Activated CD4-positive, alpha-beta T cell treated with anti-CD3 and anti-CD28 coated beads, Interleukin-2, amount 50 U/mL, for 4 hours (primary cell): ENCODE data around the gene BRWD1.

Experiments used
- DNase-seq, 2 experiments: peaks; one replicate each; pipeline ENCODE4 v3.0.0-alpha.2; 2020

Gene BRWD1

GRCh38 chr21:39193380-39193779 is 120.1 kb downstream of the BRWD1 start:
- no peak for DNase-seq

- no peak for DNase-seq
Measured at GRCh38 chr21:39189857-39190604, 123.4 kb downstream of the BRWD1 start.

GRCh38 chr21:39188521-39189139 is 124.8 kb downstream of the BRWD1 start:
- no peak for DNase-seq

GRCh38 chr21:39187141-39187540 is 126.3 kb downstream of the BRWD1 start:
- DNase-seq, result no peak

- no peak for DNase-seq
Measured at GRCh38 chr21:39186676-39187075, 126.8 kb downstream of the BRWD1 start.

GRCh38 chr21:39185157-39185556 is 128.3 kb downstream of the BRWD1 start:
- no peak for DNase-seq

GRCh38 chr21:39184050-39184980 is 129.1 kb downstream of the BRWD1 start:
- DNase-seq, result no peak

GRCh38 chr21:39183272-39184049 is 130.0 kb downstream of the BRWD1 start, which contains the start of gene PSMG1:
TSS of gene PSMG1 (minus strand) at chr21:39183451. CDS start at chr21:39183385, 66 bp downstream.
- DNase-seq, result peak; percentile 90 to 92

GRCh38 chr21:39182484-39183271 is 130.8 kb downstream of the BRWD1 start:
- DNase-seq, result no peak

GRCh38 chr21:39182016-39182415 is 131.4 kb downstream of the BRWD1 start:
- DNase-seq, result no peak

- no peak for DNase-seq
Measured at GRCh38 chr21:39181205-39181818, 132.1 kb downstream of the BRWD1 start.

GRCh38 chr21:39180429-39181019 is 132.9 kb downstream of the BRWD1 start:
- DNase-seq, result no peak

GRCh38 chr21:39178421-39178820 is 135.0 kb downstream of the BRWD1 start:
- no peak for DNase-seq

- DNase-seq, result no peak
Measured at GRCh38 chr21:39176271-39176709, 137.1 kb downstream of the BRWD1 start.

- DNase-seq, result no peak
Measured at GRCh38 chr21:39175665-39176064, 137.8 kb downstream of the BRWD1 start.

GRCh38 chr21:39175154-39175553 is 138.3 kb downstream of the BRWD1 start:
- DNase-seq, result no peak

GRCh38 chr21:39173716-39174680 is 139.4 kb downstream of the BRWD1 start:
- no peak for DNase-seq

GRCh38 chr21:39169906-39170305 is 143.5 kb downstream of the BRWD1 start:
- no peak for DNase-seq

GRCh38 chr21:39168800-39169199 is 144.6 kb downstream of the BRWD1 start:
- no peak for DNase-seq

GRCh38 chr21:39164523-39164922 is 148.9 kb downstream of the BRWD1 start:
- DNase-seq, result no peak
